ENCODE data around the gene COL9A3.

COL9A3 gene

DNA sequence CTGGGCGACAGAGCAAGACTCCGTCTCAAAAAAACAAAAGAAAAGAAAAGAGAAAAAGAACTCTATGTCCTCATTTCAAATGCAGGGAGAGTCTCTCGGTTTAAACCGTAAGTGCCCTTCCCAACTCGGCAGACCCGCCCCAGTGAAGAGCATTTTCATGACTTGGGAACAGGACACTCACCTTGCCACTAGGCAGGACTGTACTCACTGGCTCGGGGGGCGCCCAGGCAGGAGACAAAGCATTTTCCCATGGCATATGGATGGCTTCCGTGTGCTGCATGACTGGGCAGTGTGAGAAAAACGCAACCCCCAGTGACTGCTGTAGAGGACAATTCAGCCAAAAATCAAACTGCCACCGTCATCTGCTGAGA, 44.2 kb upstream of the COL9A3 start:
- TF ChIP-seq POLR2A (IDR thresholded peaks at IDR 0.05; ENCODE audit: low read depth, low read length) (no peak), POLR2AphosphoS5 (IDR thresholded peaks at IDR 0.05; ENCODE audit: low read depth, low read length) (no peak), SPI1 (IDR thresholded peaks at IDR 0.05; ENCODE audit: low read depth, low read length) (no peak), PAX5 (IDR thresholded peaks at IDR 0.05; ENCODE audit: insufficient read depth, low read length, severe bottlenecking) (no peak), TAF1 (IDR thresholded peaks at IDR 0.05; ENCODE audit: low read depth, low read length) (no peak), POU2F2 (IDR thresholded peaks at IDR 0.05; ENCODE audit: low read depth, low read length) (no peak)
- no peak for FAIRE-seq

DNA sequence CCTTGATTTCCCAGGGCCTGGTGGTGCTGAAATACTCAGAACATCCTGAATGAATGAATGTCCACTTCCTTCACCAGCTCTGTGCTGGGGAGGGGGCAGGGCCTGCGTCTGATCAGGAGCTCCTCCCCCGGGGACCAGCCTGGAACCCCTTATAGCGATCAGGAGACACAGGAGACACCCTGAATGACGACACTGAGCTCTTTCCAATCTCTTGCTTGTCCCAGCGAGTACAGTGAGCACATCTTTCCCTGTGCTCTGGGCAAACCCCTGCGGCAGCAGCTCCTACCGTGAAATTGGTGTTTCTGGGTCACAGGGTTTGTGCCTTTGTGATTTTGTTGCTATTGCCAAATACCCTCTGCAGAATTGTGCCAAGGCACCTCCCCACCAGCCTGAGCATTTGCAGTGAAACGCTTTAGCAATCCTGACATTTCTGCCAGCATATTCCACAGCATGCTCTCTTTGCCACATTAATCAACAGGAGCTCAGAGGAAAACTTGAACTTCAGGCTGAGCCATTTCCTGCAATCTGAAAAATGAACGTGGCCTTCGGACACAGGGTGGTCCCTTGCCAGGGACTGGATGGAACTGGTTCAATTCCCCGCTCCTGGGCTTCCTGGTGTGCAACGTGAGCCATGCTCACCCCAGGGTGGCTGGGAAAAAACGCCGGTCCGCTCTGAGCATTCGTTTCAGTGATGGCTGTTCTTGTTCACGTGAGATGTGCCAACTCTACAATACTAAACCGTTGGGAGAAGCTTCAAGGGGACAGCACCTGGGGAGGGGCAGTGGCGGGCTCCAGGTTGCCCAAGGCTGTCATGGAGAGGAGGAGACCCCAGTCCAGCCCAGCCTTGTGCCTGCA, 43.6 kb upstream of the COL9A3 start:
- no peak for TF ChIP-seq POLR2AphosphoS5 (IDR thresholded peaks at IDR 0.05; ENCODE audit: low read depth, low read length)
- no peak for TF ChIP-seq POLR2A (IDR thresholded peaks at IDR 0.05; ENCODE audit: low read depth, low read length)
- no peak for TF ChIP-seq PAX5 (IDR thresholded peaks at IDR 0.05; ENCODE audit: insufficient read depth, low read length, severe bottlenecking)
- no peak for TF ChIP-seq TAF1 (IDR thresholded peaks at IDR 0.05; ENCODE audit: low read depth, low read length)
- TF ChIP-seq SPI1 (IDR thresholded peaks at IDR 0.05; ENCODE audit: low read depth, low read length), result no peak
- no peak for TF ChIP-seq POU2F2 (IDR thresholded peaks at IDR 0.05; ENCODE audit: low read depth, low read length)
- no peak for FAIRE-seq

More for the DNA sequence above, 44.2 kb upstream of the COL9A3 start:
- DNase-seq (ENCODE audit: insufficient read length, low spot score), result no peak

DNA sequence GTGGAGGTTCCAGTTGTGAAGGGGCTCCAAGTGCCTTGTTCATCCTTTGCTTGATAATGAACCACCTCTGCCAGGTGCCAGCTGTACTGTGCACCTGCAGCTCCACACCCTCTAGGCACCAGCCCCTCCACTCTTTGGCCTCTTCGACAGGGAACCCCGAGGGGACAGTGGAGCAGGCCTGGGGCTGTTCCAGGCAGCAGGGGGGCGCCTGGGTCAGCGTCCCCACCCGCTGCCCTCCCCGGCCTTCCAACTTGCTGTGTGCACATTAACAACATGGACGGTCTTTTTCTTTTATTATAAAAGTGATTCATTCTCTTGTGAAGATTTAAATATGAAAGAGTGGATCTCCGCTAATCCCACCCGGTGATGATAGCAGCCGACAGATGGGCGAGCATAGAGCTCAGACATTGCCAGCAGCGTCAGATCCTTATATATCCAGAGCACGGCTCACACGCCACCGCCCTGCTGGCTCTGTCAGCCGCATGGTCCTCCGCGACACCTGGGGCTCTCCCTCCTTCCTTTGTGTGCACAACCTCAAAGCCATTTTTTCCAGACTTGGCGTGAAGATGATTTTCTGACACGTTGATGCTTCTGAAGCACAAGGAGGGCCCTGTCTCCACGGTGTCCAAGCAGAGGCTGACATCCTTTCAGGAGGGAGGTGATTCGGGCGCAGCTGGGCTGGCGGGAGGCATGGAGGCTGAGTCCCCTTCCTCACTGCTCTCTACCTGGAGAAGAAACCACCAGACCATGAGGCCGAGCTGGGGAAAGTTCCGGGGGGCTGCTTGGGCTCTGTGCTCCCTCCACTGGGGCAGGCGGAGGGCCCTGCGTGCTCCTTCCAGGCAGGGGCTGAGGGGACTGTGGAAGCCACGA, 42.8 kb upstream of the COL9A3 start:
- FAIRE-seq (no peak), DNase-seq (ENCODE audit: insufficient read length, low spot score) (no peak)
- TF ChIP-seq SPI1 (IDR thresholded peaks at IDR 0.05; ENCODE audit: low read depth, low read length), result no peak
- no peak for TF ChIP-seq POLR2AphosphoS5 (IDR thresholded peaks at IDR 0.05; ENCODE audit: low read depth, low read length)
- no peak for TF ChIP-seq POU2F2 (IDR thresholded peaks at IDR 0.05; ENCODE audit: low read depth, low read length)
- TF ChIP-seq POLR2A (IDR thresholded peaks at IDR 0.05; ENCODE audit: low read depth, low read length), result no peak
- no peak for TF ChIP-seq TAF1 (IDR thresholded peaks at IDR 0.05; ENCODE audit: low read depth, low read length)
- TF ChIP-seq PAX5 (IDR thresholded peaks at IDR 0.05; ENCODE audit: insufficient read depth, low read length, severe bottlenecking), result no peak

More for the DNA sequence above, 43.6 kb upstream of the COL9A3 start:
- DNase-seq (ENCODE audit: insufficient read length, low spot score), result no peak

DNA sequence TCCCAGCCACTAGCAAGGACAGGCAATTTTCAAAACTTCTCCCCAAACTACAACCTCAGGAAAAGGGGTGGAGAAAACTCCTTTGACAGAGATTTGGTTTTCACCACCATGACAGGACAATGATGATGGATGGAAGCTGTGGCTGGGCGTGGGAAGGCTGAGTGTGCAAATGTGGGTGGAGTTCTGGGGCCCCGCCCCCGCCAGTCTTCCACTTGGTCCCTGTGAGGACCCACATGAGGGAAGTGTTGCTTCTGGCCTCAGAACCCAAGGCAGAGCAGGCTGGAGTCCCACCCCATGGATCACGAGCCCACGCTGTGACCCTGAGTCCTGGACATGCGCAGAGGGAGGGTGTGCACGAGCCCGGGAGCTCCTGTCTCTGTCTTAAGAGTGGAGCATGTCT, 42.1 kb upstream of the COL9A3 start:
- DNase-seq (ENCODE audit: insufficient read length, low spot score) (no peak), FAIRE-seq (no peak)
- TF ChIP-seq POU2F2 (IDR thresholded peaks at IDR 0.05; ENCODE audit: low read depth, low read length), result no peak
- TF ChIP-seq TAF1 (IDR thresholded peaks at IDR 0.05; ENCODE audit: low read depth, low read length), result no peak
- TF ChIP-seq PAX5 (IDR thresholded peaks at IDR 0.05; ENCODE audit: insufficient read depth, low read length, severe bottlenecking), result no peak
- no peak for TF ChIP-seq POLR2AphosphoS5 (IDR thresholded peaks at IDR 0.05; ENCODE audit: low read depth, low read length)
- TF ChIP-seq POLR2A (IDR thresholded peaks at IDR 0.05; ENCODE audit: low read depth, low read length), result no peak
- TF ChIP-seq SPI1 (IDR thresholded peaks at IDR 0.05; ENCODE audit: low read depth, low read length), result no peak

DNA sequence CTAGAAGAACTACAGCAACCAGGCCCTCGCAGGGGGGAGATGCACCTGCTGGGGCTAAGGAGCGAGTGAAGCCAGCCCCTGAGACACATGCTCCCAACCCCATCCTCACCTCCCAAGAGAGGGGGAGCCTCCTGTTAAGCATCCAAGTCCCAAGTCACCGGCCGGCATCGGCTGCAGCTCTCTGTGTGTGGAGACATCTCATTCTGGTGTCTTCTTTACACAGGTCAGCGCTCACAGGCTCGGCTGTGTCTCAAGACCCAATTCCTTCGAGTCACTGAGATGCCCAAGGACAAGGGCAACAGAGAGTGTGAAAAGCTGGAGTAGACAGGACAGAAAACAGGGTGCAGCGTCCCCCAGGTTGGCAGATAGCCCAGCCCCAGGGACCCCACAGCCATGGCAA, 41.6 kb upstream of the COL9A3 start:
- TF ChIP-seq TAF1 (IDR thresholded peaks at IDR 0.05; ENCODE audit: low read depth, low read length) (no peak), SPI1 (IDR thresholded peaks at IDR 0.05; ENCODE audit: low read depth, low read length) (no peak), PAX5 (IDR thresholded peaks at IDR 0.05; ENCODE audit: insufficient read depth, low read length, severe bottlenecking) (no peak), POLR2A (IDR thresholded peaks at IDR 0.05; ENCODE audit: low read depth, low read length) (no peak), POU2F2 (IDR thresholded peaks at IDR 0.05; ENCODE audit: low read depth, low read length) (no peak), POLR2AphosphoS5 (IDR thresholded peaks at IDR 0.05; ENCODE audit: low read depth, low read length) (no peak)
- DNase-seq (ENCODE audit: insufficient read length, low spot score) (no peak), FAIRE-seq (no peak)

DNA sequence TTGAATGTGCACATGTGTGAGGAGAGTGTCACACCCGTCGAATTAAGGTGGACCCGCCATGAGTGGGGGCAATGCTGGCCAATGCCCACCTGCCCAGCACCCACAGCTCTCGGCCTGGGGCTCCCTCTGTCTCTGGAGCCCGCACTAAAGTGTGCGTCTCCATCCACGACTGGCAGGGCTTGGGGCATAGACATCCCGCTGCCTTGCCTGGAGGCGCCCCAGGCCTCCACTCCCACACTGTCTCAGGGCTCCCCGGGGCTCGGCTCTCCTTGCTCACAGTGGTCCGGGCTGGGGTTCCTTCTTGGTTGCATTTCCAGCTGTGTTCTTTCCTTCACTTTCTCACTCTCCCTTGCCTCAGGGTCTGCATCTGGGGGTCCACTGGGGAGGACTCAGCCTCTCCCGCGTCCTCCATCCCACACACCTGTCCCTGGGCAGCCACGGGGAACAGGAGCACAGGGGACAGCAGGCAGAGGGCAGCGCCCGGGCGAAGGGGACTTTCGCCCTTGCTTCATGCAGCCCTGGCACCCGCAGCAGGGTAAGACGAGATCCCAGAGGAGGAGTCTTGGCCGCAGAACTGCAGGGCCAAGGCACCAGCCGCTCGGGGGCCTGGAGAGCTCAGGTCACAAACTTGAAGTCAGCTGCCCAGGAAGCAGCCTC, 40.7 kb upstream of the COL9A3 start:
- FAIRE-seq (no peak), DNase-seq (ENCODE audit: insufficient read length, low spot score) (no peak)
- TF ChIP-seq POU2F2 (IDR thresholded peaks at IDR 0.05; ENCODE audit: low read depth, low read length), result no peak
- TF ChIP-seq POLR2AphosphoS5 (IDR thresholded peaks at IDR 0.05; ENCODE audit: low read depth, low read length), result no peak
- TF ChIP-seq POLR2A (IDR thresholded peaks at IDR 0.05; ENCODE audit: low read depth, low read length), result no peak
- TF ChIP-seq TAF1 (IDR thresholded peaks at IDR 0.05; ENCODE audit: low read depth, low read length), result no peak
- no peak for TF ChIP-seq PAX5 (IDR thresholded peaks at IDR 0.05; ENCODE audit: insufficient read depth, low read length, severe bottlenecking)
- no peak for TF ChIP-seq SPI1 (IDR thresholded peaks at IDR 0.05; ENCODE audit: low read depth, low read length)

DNA sequence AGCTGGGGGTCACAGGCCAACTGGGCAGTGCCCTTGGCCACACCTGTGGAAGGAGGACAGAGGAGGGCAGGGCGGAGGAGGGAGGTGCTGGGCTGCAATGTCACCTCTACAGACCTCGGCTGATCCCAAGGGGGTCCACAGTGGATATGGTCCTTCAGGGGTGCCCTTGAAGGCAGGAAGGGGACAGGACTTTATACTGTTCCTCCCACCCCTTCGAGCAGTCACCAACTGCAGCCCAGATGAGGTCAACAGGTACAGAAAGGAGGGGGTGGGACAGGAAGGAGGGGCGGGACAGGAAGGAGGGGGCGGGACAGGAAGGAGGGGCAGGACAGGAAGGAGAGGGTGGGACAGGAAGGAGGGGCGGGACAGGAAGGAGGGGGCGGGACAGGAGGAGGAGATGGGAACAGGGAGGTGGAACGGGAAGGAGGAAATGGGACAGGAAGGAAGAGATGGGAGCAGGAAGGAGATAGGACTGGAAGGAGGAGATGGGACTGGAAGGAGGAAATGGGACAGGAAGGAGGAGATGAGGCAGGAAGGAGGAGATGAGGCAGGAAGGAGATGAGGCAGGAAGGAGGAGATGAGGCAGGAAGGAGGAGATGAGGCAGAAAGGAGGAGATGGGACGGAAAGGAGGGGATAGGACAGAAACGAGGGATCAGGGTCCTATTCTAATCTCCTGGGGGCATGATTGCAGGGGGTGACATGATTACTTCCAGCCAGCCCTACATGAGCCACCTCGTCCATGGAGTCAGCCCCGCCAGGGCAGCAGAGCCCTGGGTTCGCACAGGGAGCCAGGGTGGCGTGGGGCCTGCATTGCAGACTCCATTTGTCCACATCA, 39.9 kb upstream of the COL9A3 start:
- peak; percentile 87 for FAIRE-seq
- DNase-seq (ENCODE audit: insufficient read length, low spot score), result peak; percentile 87
- no peak for TF ChIP-seq POLR2A (IDR thresholded peaks at IDR 0.05; ENCODE audit: low read depth, low read length)
- TF ChIP-seq SPI1 (IDR thresholded peaks at IDR 0.05; ENCODE audit: low read depth, low read length), result no peak
- no peak for TF ChIP-seq PAX5 (IDR thresholded peaks at IDR 0.05; ENCODE audit: insufficient read depth, low read length, severe bottlenecking)
- no peak for TF ChIP-seq TAF1 (IDR thresholded peaks at IDR 0.05; ENCODE audit: low read depth, low read length)
- TF ChIP-seq POLR2AphosphoS5 (IDR thresholded peaks at IDR 0.05; ENCODE audit: low read depth, low read length), result no peak
- no peak for TF ChIP-seq POU2F2 (IDR thresholded peaks at IDR 0.05; ENCODE audit: low read depth, low read length)

DNA sequence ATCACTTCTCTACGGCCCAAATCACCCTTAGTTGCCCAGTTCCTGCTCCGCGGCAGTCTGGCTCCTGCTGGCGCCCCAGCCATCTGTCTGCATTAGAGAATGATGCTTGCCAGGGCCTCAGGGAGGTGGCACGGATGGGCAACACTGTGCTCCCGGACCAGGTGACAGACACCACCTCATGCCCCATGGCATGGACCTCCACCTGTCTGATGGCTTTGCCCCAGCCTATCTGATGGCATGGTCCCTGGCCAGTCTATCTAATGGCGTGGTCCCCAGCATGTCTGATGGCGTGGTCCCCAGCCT, 39.4 kb upstream of the COL9A3 start:
- FAIRE-seq (no peak), DNase-seq (ENCODE audit: insufficient read length, low spot score) (no peak)
- TF ChIP-seq PAX5 (IDR thresholded peaks at IDR 0.05; ENCODE audit: insufficient read depth, low read length, severe bottlenecking) (no peak), POU2F2 (IDR thresholded peaks at IDR 0.05; ENCODE audit: low read depth, low read length) (no peak), SPI1 (IDR thresholded peaks at IDR 0.05; ENCODE audit: low read depth, low read length) (no peak), POLR2AphosphoS5 (IDR thresholded peaks at IDR 0.05; ENCODE audit: low read depth, low read length) (no peak)

All from GM12891 (cell line).